K562 (cell line): Measurements from ENCODE around the gene ILKAP. TPM values are rescaled to one million over a fixed set of nuclear protein-coding genes. Genes with fewer than 3 reads are reported as not detected.

Source experiments
- BMI1 ChIP-seq: fragments of 150-350 bp; IDR thresholded peaks from 2 replicates; pipeline ENCODE4 v1.6.1; 2014; ENCODE audit warnings: low read length
- CXXC5 ChIP-seq: fragments of 250-450 bp; sonication (Bioruptor Pico); IDR thresholded peaks from 2 replicates; pipeline ENCODE4 v1.8.0; 2022; ENCODE audit warnings: inconsistent platforms, mild to moderate bottlenecking, moderate library complexity
- ELF1 ChIP-seq: fragments of 200-800 bp; sonication (Bioruptor generic); IDR thresholded peaks from 2 replicates; pipeline ENCODE4 v1.6.1; 2016; ENCODE audit warnings: missing genetic modification characterization, missing compliant biosample characterization
- HDAC8 ChIP-seq: fragments of 450-650 bp; IDR thresholded peaks from 2 replicates; pipeline ENCODE4 v1.6.1; 2016; ENCODE audit warnings: mild to moderate bottlenecking, missing genetic modification characterization, moderate library complexity, missing compliant biosample characterization
- HMGN3 ChIP-seq: IDR thresholded peaks from 2 replicates; pipeline ENCODE4 v1.6.1; 2011; ENCODE audit warnings: borderline replicate concordance, low read depth, mild to moderate bottlenecking, mixed read lengths, low read length; ENCODE audit not compliant: insufficient read length; ENCODE audit errors: extremely low read depth
- KAT8 ChIP-seq: fragments of 450-650 bp; IDR thresholded peaks from 2 replicates; pipeline ENCODE4 v1.6.1; 2016; ENCODE audit warnings: low read depth, mild to moderate bottlenecking
- MEIS2 ChIP-seq: fragments of 450-650 bp; IDR thresholded peaks from 2 replicates; pipeline ENCODE4 v1.6.1; 2014; ENCODE audit warnings: mild to moderate bottlenecking; ENCODE audit not compliant: partially characterized antibody
- NFIC ChIP-seq: fragments of 450-650 bp; IDR thresholded peaks from 2 replicates; pipeline ENCODE4 v1.6.1; 2017; ENCODE audit warnings: mild to moderate bottlenecking, inconsistent platforms
- NRF1 ChIP-seq, 2 experiments: fragments of 450-650 bp; IDR thresholded peaks in 1 of 2; conservative IDR thresholded peaks in 1 of 2; 2 replicates each; pipeline ENCODE4 v1.6.1; 2014; ENCODE audit warnings: mild to moderate bottlenecking in 2 of 2
- PCBP2 ChIP-seq: fragments of 200-400 bp; formaldehyde crosslinking; IDR thresholded peaks from 2 replicates; pipeline ENCODE4 v1.6.1; 2018; ENCODE audit warnings: low read length, low read depth, mild to moderate bottlenecking, moderate library complexity; ENCODE audit not compliant: poor library complexity, severe bottlenecking
- PHTF2 ChIP-seq: fragments of 250-450 bp; sonication (Bioruptor Pico); IDR thresholded peaks from 2 replicates; pipeline ENCODE4 v1.5.0; 2021; ENCODE audit warnings: mild to moderate bottlenecking
- POLR2A ChIP-seq: fragments of 450-650 bp; conservative IDR thresholded peaks from 2 replicates; pipeline ENCODE4 v1.6.1; 2016
- RB1 ChIP-seq: fragments of 450-650 bp; IDR thresholded peaks from 2 replicates; pipeline ENCODE4 v1.6.1; 2017; ENCODE audit warnings: low read depth, mild to moderate bottlenecking
- RBBP5 ChIP-seq: fragments of 200-600 bp; sonication (generic); IDR thresholded peaks from 2 replicates; pipeline ENCODE4 v1.6.1; 2012; ENCODE audit warnings: borderline replicate concordance, mild to moderate bottlenecking, low read length, control low read depth, inconsistent platforms; ENCODE audit not compliant: insufficient read depth, poor library complexity, severe bottlenecking
- SIRT6 ChIP-seq: IDR thresholded peaks from one replicate; pipeline ENCODE4 v1.6.1; 2012; ENCODE audit warnings: low read depth, mild to moderate bottlenecking, control low read depth, inconsistent platforms, low read length, moderate library complexity
- SIX5 ChIP-seq, 2 experiments: IDR thresholded peaks; 2 replicates each; pipeline ENCODE4 v1.6.1; 2011; ENCODE audit warnings: low read length in 2 of 2, borderline replicate concordance in 1 of 2, low read depth in 1 of 2, mild to moderate bottlenecking in 1 of 2, moderate library complexity in 1 of 2; ENCODE audit not compliant: insufficient read depth in 1 of 2
- TGIF2 ChIP-seq: sonication (generic); formaldehyde crosslinking; IDR thresholded peaks from 2 replicates; pipeline ENCODE4 v1.8.1; 2022; ENCODE audit warnings: mild to moderate bottlenecking, missing genetic modification reagents, moderate library complexity
- polyA plus RNA-seq, 8 experiments: library from polyadenylated mRNA; depleted of rRNA in 4 of 8; stranded (reverse) in 5 of 8; unstranded in 3 of 8; fragments of >200 nt; fragmentation: Nextera tagmentation in 2 of 8; fragmentation: Illumina TruSeq in 1 of 8; extraction: Ambion mirVana in 2 of 8; extraction: Trizol in 1 of 8; gene quantifications; 2 replicates each; pipeline versions ENCODE4 v1.2.1 to v1.2.3, GENCODE V29; 2011 to 2014; ENCODE audit warnings: inconsistent platforms in 1 of 8, missing spikeins in 1 of 8
- total RNA-seq, 7 experiments: library from RNA; depleted of rRNA in 6 of 7; stranded (reverse); fragments of >200 nt in 6 of 7; fragmentation: Illumina TruSeq in 2 of 7; extraction: Trizol in 2 of 7; gene quantifications; 2 replicates each; pipeline versions ENCODE4 v1.2.1 to v1.2.3, GENCODE V29; 2011 to 2021; ENCODE audit warnings: low replicate concordance in 1 of 7
- TF ChIP-seq, protein P1 (sequence below): sonication (generic); formaldehyde crosslinking; IDR thresholded peaks from 2 replicates; pipeline ENCODE4 v1.8.1; 2022; ENCODE audit warnings: missing genetic modification reagents
- TF ChIP-seq, protein P2 (sequence below), 2 experiments: IDR thresholded peaks; 2 replicates each; pipeline ENCODE4 v1.6.1; 2011; ENCODE audit warnings: borderline replicate concordance in 1 of 2, control low read depth in 1 of 2, low read depth in 1 of 2, low read length in 1 of 2, mild to moderate bottlenecking in 1 of 2, mixed read lengths in 1 of 2, moderate library complexity in 1 of 2; ENCODE audit not compliant: insufficient read depth in 1 of 2, insufficient read length in 1 of 2, poor library complexity in 1 of 2, severe bottlenecking in 1 of 2; ENCODE audit errors: extremely low read depth in 1 of 2
- TF ChIP-seq, protein P3 (sequence below): fragments of 450-650 bp; formaldehyde crosslinking; IDR thresholded peaks from 2 replicates; pipeline ENCODE4 v1.4.0; 2022; ENCODE audit warnings: missing genetic modification characterization
- TF ChIP-seq, protein P4 (sequence below): sonication (generic); formaldehyde crosslinking; IDR thresholded peaks from 2 replicates; pipeline ENCODE4 v1.8.0; 2022; ENCODE audit warnings: missing genetic modification reagents, mild to moderate bottlenecking, borderline replicate concordance

Gene ILKAP
- total and polyA plus RNA-seq, 9 of the 15 experiments (the other 6 are each of a cell fraction or from before 2014, with no cell fraction given): 3.1 to 43.9 (median 20.7) TPM

DNA sequence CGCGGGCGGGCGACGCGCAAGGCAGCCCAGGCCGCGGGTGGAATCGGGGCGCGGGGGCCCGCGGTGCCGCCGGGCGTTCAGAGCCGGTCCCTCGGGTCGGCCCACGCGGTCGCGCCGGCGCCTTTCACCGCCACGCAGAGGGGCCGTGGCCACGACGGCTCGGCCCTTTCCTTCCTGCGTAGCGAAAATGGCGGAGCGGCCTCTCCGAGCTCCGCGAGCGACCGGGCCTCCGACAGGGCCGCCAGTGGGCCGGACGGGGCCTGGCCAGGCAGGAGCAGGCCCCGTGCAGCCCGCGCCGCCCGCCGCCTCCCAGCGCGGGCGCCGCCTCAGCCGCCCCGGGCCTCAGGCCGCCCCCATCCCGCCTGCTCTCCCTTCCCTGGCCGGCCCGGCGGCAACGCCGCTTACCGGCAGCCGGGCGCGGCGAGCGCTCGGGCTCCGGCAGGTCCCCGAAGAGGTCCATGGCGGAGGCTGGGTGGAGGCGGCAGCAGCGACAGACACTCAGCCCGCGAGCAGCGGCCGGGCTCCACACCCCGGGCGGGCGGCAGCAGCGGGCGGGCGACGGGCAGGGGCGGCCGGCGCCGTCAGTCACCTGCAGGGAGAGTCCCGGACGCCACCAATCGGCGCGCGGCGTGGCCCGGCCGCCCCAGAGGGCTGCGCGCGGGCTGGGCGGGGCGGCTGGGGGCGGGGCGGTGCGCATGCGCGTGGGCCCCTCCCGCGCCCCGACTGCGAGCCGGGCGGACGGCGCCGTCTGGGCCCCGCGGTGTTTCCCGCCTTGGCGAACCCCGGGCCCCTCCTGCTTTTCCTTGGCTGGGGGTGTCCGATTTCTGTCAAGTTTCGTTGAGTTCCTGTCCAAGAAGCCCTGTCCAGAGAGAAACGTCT lies at the start of gene ILKAP (continued):
- peak; percentile 88 for TF ChIP-seq RBBP5
- TF ChIP-seq POLR2A: peak; percentile 72
- TF ChIP-seq HDAC8: no peak
- TF ChIP-seq ELF1: peak; percentile 34; the same call in 1 of the 2 replicates
- TF ChIP-seq SIRT6: no peak
- TF ChIP-seq, protein P1, sequence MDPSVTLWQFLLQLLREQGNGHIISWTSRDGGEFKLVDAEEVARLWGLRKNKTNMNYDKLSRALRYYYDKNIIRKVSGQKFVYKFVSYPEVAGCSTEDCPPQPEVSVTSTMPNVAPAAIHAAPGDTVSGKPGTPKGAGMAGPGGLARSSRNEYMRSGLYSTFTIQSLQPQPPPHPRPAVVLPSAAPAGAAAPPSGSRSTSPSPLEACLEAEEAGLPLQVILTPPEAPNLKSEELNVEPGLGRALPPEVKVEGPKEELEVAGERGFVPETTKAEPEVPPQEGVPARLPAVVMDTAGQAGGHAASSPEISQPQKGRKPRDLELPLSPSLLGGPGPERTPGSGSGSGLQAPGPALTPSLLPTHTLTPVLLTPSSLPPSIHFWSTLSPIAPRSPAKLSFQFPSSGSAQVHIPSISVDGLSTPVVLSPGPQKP: no peak
- no peak for TF ChIP-seq KAT8
- TF ChIP-seq HMGN3: peak; percentile 56
- no peak for TF ChIP-seq PHTF2
- TF ChIP-seq, protein P2, sequence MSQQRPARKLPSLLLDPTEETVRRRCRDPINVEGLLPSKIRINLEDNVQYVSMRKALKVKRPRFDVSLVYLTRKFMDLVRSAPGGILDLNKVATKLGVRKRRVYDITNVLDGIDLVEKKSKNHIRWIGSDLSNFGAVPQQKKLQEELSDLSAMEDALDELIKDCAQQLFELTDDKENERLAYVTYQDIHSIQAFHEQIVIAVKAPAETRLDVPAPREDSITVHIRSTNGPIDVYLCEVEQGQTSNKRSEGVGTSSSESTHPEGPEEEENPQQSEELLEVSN (IDR thresholded peaks at IDR 0.05; ENCODE audit: borderline replicate concordance in 1 of 2, extremely low read depth in 1 of 2, insufficient read depth in 1 of 2, insufficient read length in 1 of 2, low read depth in 1 of 2, low read length in 1 of 2, poor library complexity in 1 of 2, severe bottlenecking in 1 of 2): peak; percentile 92 to 99
- no peak for TF ChIP-seq SIX5 (IDR thresholded peaks at IDR 0.05; ENCODE audit: borderline replicate concordance in 1 of 2, insufficient read depth in 1 of 2, low read depth in 1 of 2, low read length in 2 of 2)
- TF ChIP-seq RB1: peak; percentile 44
- no peak for TF ChIP-seq BMI1
- TF ChIP-seq MEIS2: peak; percentile 32
- 0 out of 2 replicates have a peak, but pooled peaks have one; percentile 41 for TF ChIP-seq TGIF2
- TF ChIP-seq, protein P3, sequence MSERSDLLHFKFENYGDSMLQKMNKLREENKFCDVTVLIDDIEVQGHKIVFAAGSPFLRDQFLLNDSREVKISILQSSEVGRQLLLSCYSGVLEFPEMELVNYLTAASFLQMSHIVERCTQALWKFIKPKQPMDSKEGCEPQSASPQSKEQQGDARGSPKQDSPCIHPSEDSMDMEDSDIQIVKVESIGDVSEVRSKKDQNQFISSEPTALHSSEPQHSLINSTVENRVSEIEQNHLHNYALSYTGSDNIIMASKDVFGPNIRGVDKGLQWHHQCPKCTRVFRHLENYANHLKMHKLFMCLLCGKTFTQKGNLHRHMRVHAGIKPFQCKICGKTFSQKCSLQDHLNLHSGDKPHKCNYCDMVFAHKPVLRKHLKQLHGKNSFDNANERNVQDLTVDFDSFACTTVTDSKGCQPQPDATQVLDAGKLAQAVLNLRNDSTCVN (CRISPR knock-in tag): no peak
- peak; percentile 86 to 88 for TF ChIP-seq NRF1 (conservative IDR thresholded peaks at IDR 0.05 in 1 of 2, IDR thresholded peaks at IDR 0.05 in 1 of 2)
- TF ChIP-seq, protein P4, sequence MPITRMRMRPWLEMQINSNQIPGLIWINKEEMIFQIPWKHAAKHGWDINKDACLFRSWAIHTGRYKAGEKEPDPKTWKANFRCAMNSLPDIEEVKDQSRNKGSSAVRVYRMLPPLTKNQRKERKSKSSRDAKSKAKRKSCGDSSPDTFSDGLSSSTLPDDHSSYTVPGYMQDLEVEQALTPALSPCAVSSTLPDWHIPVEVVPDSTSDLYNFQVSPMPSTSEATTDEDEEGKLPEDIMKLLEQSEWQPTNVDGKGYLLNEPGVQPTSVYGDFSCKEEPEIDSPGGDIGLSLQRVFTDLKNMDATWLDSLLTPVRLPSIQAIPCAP (CRISPR knock-in tag): no peak
- TF ChIP-seq CXXC5: peak; percentile 85
- no peak for TF ChIP-seq PCBP2
- 0 out of 2 replicates have a peak, but pooled peaks have one; percentile 33 for TF ChIP-seq NFIC
